AG04449 (cell line): Measurements from ENCODE around the gene CRNN.

Experiments used
- CTCF ChIA-PET: fragments of 350-600 bp; formaldehyde crosslinking; extraction: SDS; loops from one replicate; lab custom pipeline; 2021; ENCODE audit warnings: antibody characterized with exemption; lab: Yijun Ruan, JAX
- POLR2A ChIA-PET: fragments of 400-600, 350-600 bp; formaldehyde crosslinking; extraction: SDS; loops from one replicate; lab custom pipeline; 2020; ENCODE audit warnings: antibody characterized with exemption, inconsistent platforms; lab: Yijun Ruan, JAX
- DNase-seq: peaks from one replicate; pipeline ENCODE4 v3.0.0-alpha.2; 2010; ENCODE audit warnings: low read depth, low spot score
- H3K4me3 ChIP-seq: 2 replicates; pipeline ENCODE4 v1.5.1; 2011; ENCODE audit warnings: low read depth, mild to moderate bottlenecking, control low read depth, low read length
- TF ChIP-seq, protein P1 (sequence below): IDR thresholded peaks from one replicate; pipeline ENCODE4 v1.5.1; 2011; ENCODE audit warnings: mild to moderate bottlenecking, moderate library complexity, low read length, control low read depth, inconsistent platforms; ENCODE audit not compliant: insufficient read depth; ENCODE audit errors: missing control alignments

Gene CRNN

DNA sequence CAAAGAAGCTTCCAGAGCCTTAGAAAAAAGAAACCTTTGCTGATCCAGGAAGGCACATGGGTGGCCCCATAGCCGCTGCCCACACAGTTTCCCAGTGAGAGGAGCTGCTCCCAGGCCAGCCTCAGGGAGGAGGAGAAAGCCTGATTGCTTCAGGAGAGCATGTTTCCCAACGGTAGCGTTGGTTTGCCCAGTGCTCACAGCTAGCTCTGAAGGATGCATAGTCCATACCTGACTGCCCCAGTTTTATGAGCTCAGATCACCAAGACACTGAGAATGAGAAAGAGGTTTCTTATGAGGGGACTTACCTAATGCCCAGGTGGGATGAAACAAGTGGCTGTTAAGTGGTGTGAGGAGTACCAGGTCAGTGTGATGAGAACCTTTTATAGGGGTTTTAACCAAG is at the start of gene CRNN:
Gene CRNN (minus strand): TSS at position 355 of the 400 bp plus-strand sequence. CDS start 2,030 bp downstream, outside the sequence.
- POLR2A ChIA-PET: no interaction called here
- TF ChIP-seq, protein P1, sequence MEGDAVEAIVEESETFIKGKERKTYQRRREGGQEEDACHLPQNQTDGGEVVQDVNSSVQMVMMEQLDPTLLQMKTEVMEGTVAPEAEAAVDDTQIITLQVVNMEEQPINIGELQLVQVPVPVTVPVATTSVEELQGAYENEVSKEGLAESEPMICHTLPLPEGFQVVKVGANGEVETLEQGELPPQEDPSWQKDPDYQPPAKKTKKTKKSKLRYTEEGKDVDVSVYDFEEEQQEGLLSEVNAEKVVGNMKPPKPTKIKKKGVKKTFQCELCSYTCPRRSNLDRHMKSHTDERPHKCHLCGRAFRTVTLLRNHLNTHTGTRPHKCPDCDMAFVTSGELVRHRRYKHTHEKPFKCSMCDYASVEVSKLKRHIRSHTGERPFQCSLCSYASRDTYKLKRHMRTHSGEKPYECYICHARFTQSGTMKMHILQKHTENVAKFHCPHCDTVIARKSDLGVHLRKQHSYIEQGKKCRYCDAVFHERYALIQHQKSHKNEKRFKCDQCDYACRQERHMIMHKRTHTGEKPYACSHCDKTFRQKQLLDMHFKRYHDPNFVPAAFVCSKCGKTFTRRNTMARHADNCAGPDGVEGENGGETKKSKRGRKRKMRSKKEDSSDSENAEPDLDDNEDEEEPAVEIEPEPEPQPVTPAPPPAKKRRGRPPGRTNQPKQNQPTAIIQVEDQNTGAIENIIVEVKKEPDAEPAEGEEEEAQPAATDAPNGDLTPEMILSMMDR: no peak
- H3K4me3 ChIP-seq: no peak within 1 kb of the TSS
- DNase-seq: no peak
- CTCF ChIA-PET: no interaction called here

DNA sequence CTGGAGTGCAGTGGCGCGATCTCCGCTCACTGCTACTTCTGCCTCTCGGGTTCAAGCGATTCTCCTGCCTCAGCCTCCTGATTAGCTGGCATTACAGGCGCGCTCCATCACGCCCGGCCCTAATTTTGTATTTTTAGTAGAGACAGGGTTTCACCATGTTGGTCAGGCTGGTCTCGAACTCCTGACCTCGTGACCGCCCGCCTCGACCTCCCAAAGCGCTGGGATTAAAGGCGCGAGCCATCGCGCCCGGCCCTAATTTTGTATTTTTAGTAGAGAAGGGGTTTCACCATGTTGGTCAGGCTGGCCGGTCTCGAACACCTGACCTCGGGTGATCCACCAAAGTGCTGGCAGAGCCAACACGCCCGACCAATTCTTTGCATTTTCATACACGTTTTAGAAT is 48.6 kb upstream of the CRNN start:
- CTCF ChIA-PET: no interaction called here
- DNase-seq: no peak
- TF ChIP-seq, protein P1: no peak

DNA sequence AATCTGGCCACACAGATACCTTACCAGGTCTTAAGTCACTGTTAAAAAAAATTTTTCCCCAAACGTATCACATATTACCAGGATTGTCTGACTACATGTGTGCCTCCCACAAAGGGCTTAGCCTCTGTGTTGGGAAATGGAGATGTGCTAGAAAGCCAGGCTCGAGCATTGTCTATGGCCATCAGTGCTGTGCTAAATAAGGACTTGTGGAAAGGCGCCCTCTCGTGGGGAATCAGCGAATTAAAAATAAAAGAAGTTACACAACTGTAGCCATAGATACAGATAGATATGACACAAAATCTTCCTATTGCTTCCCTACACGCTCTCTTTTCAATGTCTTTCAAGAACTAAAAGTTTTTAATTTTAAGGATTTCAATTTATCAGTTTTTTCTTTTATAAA is 47.5 kb upstream of the CRNN start:
- DNase-seq: no peak
- POLR2A ChIA-PET: no interaction called here
- no peak overlapping the region for H3K4me3 ChIP-seq
- TF ChIP-seq, protein P1: peak; percentile 30
- CTCF ChIA-PET: interaction anchor here (0.7 to 1.0 kb wide), 2 partner anchors 8 to 24 kb away, joined by 3 to 4 read pairs; no protein-coding TSS in a partner anchor

More for the DNA sequence above, 48.6 kb upstream of the CRNN start:
- POLR2A ChIA-PET: no interaction called here
- H3K4me3 ChIP-seq: no peak overlapping the region

DNA sequence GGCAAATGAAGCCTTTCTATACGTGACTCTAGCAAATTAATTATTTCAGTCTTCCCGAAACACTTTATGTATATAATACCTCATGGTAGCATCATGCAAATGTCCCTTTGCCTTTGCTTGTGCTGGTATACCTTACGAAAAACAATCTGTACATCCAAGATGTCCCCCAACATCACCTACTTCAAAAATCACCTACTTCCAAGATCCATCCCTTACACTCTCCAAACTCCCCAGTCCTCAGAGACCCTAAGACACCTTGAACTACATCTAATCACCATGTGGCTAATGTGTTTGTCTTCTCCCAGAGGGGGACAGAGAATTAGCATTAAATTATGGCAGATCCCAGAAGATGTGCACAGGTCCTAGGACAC is 46.5 kb upstream of the CRNN start:
- DNase-seq: no peak
- ChIA-PET POLR2A (no interaction called here), CTCF (interaction anchor here (0.7 to 3.8 kb wide), 8 partner anchors 10 to 410 kb away, joined by 3 to 142 read pairs (median 20); no protein-coding TSS in a partner anchor)
- no peak overlapping the region for H3K4me3 ChIP-seq
- TF ChIP-seq, protein P1: no peak

DNA sequence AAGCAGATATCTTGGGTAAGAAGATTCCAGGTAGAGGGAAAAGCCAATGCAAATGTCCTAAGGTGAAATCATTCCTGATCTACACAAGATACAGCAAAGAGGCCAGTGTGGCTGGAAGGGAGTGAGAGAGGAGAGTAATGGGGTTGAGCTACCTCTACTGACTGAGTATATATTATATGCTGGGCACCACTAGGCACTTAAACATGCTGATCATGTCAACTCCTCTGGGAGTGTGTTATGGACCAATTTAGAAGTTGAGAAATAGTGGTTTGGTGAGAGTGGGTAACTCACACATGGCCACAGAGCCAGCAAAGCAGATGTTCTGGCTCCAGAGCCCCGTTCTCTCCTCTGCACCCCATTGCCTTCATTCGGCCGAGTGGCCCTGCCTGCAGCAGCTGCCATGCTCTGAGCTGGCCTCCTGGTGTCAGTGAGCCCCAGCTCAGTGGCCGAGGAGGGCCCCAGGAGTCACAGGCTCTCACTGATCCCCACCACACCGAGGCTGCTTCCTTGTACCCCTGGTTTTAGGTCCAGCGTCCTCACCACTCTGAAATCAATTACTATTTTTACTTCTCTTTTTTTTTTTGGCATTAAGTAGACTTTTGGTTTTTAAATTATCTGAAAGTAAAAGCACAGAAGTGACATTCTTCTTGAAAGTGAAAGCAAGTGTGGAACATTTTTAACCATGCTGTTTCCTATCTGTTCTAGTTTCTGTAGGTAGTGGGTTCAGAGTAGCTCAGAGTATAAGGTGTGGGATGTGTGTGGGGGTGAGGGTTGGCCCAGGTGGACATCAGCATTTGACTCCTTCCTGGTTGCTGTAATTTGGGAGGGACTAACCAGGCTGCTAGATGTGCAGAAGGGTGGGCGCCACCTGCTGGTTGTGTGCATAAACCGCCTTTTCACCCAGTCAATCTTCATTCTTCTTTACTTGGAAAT is 45.8 kb upstream of the CRNN start:
- DNase-seq: no peak
- 0 out of 2 replicates have a peak overlapping the region, but pooled peaks have one; percentile 3 for H3K4me3 ChIP-seq
- TF ChIP-seq, protein P1: peak; percentile 78
- ChIA-PET CTCF (interaction anchor here (0.7 to 3.8 kb wide), 38 partner anchors 8 to 414 kb away, joined by 3 to 142 read pairs (median 4); no protein-coding TSS in a partner anchor), POLR2A (no interaction called here)
